GM18502 (cell line): ENCODE data around the gene EPB41L1.

Experiments
- ATAC-seq: cut with Tn5 transposase; IDR thresholded peaks from one replicate; pipeline ENCODE4 v1.9.1; 2021; ENCODE audit warnings: mild to moderate bottlenecking; ENCODE audit not compliant: unreplicated experiment, poor library complexity

EPB41L1 gene

DNA sequence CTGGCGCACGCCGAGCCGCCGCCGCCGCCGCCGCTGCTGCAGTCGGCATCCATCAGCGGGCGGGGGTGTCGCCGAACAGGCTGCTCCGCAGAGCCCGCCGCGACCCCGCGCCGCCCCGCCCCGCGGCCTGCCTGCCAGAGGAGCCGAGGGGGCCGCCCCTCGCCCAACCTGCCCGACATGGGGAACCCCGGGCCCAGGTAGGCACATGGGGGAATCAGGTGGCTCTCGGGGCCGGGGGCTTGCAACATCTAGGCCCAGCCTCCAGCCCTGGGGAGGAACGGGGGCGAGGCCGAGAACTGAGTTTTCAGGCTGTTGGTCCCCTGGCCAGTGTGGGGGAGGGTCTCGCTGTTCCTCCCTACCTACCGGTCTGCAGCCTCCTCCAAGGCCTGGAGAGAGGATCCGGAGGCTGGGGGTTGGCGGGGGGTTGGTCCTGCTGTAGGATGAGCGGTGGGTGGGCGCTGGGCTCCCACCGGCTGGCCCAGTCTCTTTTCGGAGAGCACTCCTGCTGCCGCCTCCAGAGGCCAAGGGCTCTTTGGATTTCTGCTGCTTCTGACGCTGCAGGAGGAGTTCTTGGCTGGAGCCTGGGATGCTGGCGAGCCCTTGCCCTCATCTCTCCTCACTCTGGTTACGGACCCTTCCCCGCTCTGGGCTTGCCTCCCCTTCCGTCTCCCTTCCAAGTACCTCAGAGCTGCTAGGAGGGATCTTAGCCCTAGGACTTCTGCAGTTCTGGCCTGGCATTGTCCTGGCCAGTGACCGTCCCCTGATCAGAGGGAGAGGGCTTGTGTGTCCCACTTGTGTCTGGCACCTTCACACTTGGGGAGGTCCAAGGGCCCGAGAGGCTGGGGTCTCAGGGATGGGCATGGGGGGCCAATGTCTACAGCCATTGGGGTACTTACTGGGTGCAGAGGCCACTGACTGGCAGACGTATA is at the start of gene EPB41L1:
EPB41L1 (plus strand) TSS at position 41 of the 929 bp plus-strand sequence. CDS start 19,038 bp downstream, outside the sequence.
- ATAC-seq = no peak

GRCh38 chr20:36104856-36105255 is 49.7 kb upstream of the EPB41L1 start:
- ATAC-seq = no peak

GRCh38 chr20:36105711-36106226 is 48.8 kb upstream of the EPB41L1 start:
- ATAC-seq = no peak

GRCh38 chr20:36106606-36107005 is 47.9 kb upstream of the EPB41L1 start:
- no peak for ATAC-seq

DNA sequence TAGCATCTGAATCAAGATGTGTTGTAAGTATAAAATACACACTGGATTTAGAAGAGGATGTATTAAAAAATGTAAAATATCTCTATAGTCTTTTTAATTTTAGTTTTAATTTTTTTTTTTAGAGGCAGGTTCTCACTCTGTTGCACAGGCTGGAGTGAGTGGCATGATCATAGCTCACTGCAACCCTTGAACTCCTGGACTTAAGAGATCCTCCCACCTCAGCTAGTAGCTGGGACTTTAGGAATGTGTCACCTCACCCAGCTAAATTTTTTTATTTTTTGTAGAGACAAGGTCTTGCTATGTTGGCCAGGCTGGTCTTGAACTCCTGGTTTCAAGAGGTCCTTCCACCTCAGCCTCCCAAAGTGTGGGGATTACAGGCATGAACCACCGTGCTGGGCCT is 46.7 kb upstream of the EPB41L1 start:
- no peak for ATAC-seq

- ATAC-seq = no peak
Measured at GRCh38 chr20:36109251-36109947, 45.1 kb upstream of the EPB41L1 start.

- ATAC-seq = no peak
Measured at GRCh38 chr20:36110994-36111393, 43.5 kb upstream of the EPB41L1 start.

DNA sequence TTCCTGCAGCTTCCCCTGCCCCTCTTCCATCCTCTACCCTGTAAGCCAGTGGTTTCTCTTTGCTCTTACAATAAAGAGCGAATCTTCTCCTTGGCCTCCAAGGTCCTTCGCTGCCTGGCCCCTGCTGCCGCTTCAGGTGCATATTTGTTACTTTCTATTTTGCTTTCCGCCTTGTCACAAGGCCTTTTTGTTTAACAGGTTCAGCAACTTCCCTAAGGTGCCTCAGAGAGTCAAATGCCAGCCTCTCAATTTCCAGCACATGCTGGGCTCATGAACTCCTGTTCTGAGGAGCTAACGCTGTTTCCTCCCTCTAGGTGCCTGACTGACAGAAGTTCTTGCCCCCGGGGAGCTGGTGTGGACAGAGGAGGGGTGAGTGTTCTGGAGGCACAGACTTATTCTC is 42.4 kb upstream of the EPB41L1 start:
- no peak for ATAC-seq

GRCh38 chr20:36113036-36113435 is 41.5 kb upstream of the EPB41L1 start:
- ATAC-seq = no peak

- no peak for ATAC-seq
Measured at GRCh38 chr20:36113566-36114250, 40.8 kb upstream of the EPB41L1 start.

DNA sequence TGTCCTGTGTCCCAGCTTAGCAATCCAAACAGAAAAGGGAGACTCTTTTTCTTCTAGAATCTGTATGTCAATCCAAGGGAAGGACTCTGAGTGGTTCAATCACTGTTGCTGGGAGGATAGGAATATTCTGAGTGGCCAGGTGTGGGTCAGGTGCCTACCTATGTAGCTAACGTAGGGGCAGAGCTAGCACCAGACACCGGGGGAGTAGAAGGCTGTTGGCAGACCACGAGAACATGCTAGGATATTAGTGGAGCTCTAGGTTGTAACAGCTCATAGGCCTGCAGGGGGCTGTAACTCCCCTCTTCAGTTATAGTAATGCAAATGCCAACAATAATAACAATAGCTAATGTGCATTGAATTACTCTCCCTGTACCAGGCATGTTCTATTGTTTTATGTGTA is 39.8 kb upstream of the EPB41L1 start:
- no peak for ATAC-seq

- no peak for ATAC-seq
Measured at GRCh38 chr20:36115925-36116324, 38.6 kb upstream of the EPB41L1 start.

- no peak for ATAC-seq
Measured at GRCh38 chr20:36116807-36117441, 37.6 kb upstream of the EPB41L1 start.

DNA sequence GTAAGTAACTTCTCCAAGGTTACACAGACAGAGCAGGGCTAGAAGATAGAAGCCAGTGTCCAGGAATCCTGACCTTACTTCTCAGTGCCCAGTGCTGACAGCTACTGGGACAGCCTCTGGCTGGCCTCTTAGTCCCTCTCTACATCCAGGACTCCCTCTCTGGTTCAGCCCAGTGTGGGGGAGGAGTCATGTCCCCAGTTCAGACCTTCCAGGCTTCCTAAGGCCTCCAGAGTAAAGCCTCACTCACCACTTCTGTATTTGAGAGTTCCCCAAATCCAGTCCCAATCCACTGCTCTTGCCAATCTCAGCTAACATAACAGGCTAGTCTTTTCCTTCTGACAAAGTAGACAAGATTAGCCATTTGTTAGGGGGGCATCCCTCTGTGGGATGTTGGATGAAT is 36.9 kb upstream of the EPB41L1 start:
- no peak for ATAC-seq

GRCh38 chr20:36118371-36118770 is 36.2 kb upstream of the EPB41L1 start:
- ATAC-seq = no peak

- no peak for ATAC-seq
Measured at GRCh38 chr20:36119537-36119936, 35.0 kb upstream of the EPB41L1 start.

- no peak for ATAC-seq
Measured at GRCh38 chr20:36120241-36120640, 34.3 kb upstream of the EPB41L1 start.

- ATAC-seq = no peak
Measured at GRCh38 chr20:36120991-36121390, 33.5 kb upstream of the EPB41L1 start.

DNA sequence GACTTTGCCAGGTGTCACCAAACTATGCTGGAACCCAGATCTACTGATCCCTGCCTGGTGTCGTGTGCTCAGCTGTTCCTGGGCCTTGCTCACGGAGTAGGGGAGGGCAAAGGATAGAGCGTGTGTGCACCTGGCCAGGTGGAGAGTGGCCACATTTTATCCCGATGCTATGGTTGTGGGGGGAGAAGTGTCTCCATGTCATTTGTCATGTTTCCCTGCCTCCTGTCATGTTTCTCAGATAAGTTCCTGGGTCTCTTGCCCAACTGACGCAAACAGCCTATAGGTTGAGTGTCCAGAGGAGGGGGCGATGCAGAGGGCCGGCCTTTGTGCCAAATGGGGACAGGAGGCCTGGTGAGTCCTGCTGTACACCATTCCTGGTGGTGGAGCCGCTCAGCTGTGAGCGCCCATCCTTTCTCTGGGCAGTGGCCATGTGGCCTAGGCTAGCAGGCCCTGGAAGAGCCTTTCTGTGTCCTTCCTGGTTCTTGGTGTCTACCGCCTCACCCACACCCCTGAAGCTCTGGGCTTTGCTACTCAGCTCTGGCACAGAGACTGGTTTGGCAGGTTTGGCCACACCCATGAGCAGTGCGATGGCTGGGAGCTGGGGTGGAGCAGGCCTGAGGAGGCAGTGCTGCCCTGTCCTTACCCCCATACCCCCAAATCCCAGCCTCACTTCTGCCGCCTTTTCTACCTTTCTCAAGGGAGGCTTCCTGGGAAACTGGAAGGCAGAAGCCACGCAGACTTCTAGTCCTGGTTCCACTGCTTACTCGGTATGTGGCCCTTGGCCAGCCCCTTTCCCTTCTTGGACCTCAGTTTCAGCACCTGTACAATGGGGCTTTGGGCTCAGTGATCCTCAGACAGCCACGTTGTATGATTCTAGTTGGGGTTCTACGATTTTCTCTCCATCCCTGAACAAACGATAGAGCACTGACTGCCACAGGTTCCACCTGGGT is 32.3 kb upstream of the EPB41L1 start:
- no peak for ATAC-seq
